KOPT-K1 (cell line): Measurements from ENCODE around the gene BST1.
A peak's percentile ranks its signal among the peaks of the same experiment; 100 is the strongest.
"Not testable (repeated sequence)": the region's sequence is repeated elsewhere in the genome, so short reads cannot be mapped to it uniquely, and the experiment has no call there.

Experiments
- H3K27ac ChIP-seq: fragments of 200-600 bp; sonication (generic); 2 replicates; pipeline ENCODE4 v1.5.1; 2016; ENCODE audit warnings: antibody characterized with exemption, mild to moderate bottlenecking, low read depth, low read length; ENCODE audit not compliant: poor library complexity, severe bottlenecking
- H3K36me3 ChIP-seq: fragments of 200-600 bp; sonication (generic); 2 replicates; pipeline ENCODE4 v1.5.1; 2017; ENCODE audit warnings: antibody characterized with exemption, mild to moderate bottlenecking, low read length, moderate library complexity; ENCODE audit not compliant: insufficient read depth
- H3K9me3 ChIP-seq: fragments of 200-600 bp; sonication (generic); 2 replicates; pipeline ENCODE4 v1.5.1; 2017; ENCODE audit warnings: antibody characterized with exemption, low read length, mild to moderate bottlenecking; ENCODE audit not compliant: insufficient read depth, poor library complexity, severe bottlenecking

BST1 gene

DNA sequence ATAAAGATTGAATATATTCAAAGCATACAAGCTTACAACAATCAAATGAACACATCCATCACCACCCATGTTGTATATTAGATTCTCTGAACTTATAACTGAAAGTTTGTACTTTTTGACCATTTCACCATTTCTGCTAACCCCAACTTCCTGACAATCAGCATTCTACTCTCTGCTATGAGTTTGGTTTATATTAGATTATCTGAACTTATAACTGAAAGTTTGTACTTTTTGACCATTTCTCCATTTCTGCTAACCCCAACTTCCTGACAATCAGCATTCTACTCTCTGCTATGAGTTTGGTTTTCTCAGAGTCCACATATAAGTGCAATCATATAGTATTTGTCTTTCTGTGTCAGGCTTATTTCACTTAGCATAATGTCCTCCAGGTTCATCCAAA, 59.6 kb downstream of the BST1 start:
- H3K27ac ChIP-seq, H3K9me3 ChIP-seq: not testable (repeated sequence)

GRCh38 chr4:15765391-15765790, 62.5 kb downstream of the BST1 start:
- H3K27ac ChIP-seq, result peak overlapping the region; percentile 86

More for the DNA sequence above, 59.6 kb downstream of the BST1 start:
- not testable (repeated sequence) for H3K36me3 ChIP-seq

DNA sequence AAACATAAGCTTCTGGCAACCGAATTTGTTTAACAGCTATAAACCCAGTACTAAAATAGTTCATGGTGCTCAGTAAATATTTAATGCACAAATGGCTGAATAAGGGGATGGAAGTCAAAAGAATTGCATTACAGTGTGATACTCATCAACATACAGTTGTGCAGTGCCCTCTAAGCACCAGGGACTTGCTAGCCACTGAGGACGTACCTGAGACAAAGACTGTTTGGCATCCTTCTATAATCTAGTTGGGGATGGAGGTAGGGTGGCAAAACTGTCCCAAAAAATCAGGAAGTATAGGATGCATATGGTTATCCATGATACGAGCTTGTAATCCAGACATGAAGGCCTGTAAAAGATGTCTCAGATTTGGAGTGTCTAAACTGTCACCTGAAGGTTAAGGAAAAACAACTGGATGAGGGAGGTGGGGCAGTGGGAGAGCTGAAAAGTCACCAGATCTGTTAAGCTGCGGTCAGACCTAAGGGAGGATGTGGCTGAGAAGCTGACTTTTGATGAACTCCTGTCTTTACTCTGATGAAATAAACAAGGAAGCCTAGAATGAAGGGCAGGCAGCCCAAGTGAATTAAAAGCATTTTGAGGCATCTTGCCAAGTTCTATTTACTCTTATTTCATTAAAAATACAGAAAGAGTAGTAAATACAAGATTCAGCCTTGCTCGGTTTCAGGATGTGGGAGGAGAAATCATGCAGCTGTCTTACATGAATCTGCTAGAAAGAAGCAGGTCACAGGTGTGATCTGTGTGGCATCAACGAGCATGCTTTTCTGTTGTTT, 63.2 kb downstream of the BST1 start:
- H3K27ac ChIP-seq, result peak overlapping the region; percentile 86
- no peaks in the 10 kb centered on the region for H3K36me3 ChIP-seq
- H3K9me3 ChIP-seq, result no peaks in the 10 kb centered on the region

More at GRCh38 chr4:15765391-15765790, 62.5 kb downstream of the BST1 start:
- Histone ChIP-seq H3K9me3 (no peaks in the 10 kb centered on the region), H3K36me3 (no peaks in the 10 kb centered on the region)

DNA sequence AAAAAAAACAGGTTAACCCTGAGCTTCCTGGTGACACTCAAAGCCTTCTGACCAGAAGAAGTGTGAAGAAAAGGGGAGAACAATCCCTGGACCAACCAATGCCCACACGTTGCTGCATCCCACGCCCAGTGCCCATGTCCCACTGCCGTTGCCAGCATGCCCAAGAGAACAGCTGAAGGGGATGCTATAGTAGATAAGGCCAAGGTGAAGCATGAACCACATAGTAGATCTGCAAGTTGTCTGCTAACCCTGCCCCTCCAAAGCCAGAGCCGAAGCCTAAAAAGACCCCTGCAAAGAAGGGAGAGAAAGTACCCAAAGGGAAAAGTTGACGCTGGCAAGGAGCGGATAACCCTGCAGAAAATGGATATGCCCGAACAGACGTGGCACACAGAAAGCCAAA, 64.0 kb downstream of the BST1 start:
- Histone ChIP-seq H3K27ac (peak overlapping the region; percentile 86), H3K9me3 (no peaks in the 10 kb centered on the region), H3K36me3 (no peaks in the 10 kb centered on the region)

DNA sequence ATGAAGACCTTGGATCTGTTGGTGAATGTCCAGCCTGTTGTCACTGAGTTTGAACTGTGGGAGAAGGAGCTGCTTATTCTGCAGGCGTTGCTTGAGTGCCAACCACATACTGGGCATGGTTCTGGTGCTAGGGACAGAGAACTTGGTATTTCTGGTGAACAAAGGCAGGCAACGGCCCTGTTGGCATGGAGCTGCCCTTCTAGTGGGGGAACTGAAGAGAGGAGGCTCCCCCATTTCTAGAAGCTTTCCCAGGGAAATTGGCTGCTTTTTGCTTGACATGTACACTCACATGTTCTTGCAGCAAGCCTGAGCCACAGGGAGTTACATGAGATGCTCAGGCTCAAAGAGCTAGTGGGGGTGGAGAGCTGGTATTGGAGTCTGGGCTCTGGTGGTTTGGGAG, 66.3 kb downstream of the BST1 start:
- H3K27ac ChIP-seq, result peak overlapping the region; percentile 10
- no peaks in the 10 kb centered on the region for H3K36me3 ChIP-seq
- no peaks in the 10 kb centered on the region for H3K9me3 ChIP-seq

- Histone ChIP-seq H3K9me3 (no peaks in the 10 kb centered on the region), H3K36me3 (no peaks in the 10 kb centered on the region), H3K27ac (peak overlapping the region; percentile 65)
These were observed 68.6 kb downstream of the BST1 start for GRCh38 chr4:15771216-15772058.

- no peak overlapping the region for H3K27ac ChIP-seq
- H3K9me3 ChIP-seq, result no peaks in the 10 kb centered on the region
- H3K36me3 ChIP-seq, result no peaks in the 10 kb centered on the region
These were observed 71.2 kb downstream of the BST1 start for GRCh38 chr4:15774020-15774420.

DNA sequence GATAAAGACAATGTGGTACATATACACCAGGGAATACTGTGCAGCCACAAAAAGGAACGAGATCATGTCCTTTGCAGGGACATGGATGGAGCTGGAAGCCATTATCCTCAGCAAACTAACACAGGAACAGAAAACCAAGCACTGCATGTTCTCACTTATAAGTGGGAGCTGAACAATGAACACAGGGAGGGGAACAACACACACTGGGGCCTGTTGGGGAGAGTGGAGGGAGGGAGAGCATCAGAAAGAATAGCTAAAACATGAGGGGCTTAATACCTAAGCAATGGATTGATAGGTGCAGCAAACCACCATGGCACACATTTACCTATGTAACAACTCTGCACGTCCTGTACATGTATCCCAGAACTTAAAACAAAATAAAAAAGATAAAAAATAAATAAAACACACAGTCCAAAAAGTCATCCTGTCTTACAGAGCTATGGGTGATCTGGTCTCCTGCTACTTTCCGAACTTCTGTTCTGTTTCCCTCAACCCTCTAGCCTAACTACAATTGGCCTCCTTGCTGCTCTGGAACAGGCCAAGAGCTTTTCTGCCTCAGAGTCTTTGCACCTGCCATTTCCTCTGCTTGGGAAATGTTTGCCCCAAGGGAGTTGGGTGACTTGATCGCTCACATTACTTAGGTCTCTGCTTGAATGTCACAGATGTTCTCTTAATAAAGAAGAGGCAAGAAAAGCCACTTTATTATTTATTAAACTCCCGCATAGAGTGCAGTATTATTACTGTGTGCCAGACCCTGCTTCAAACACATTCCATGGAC, 74.2 kb downstream of the BST1 start:
- H3K9me3 ChIP-seq, result no peaks in the 10 kb centered on the region
- H3K36me3 ChIP-seq, result peaks cover 15% of the 10 kb centered on the region
- peak overlapping the region; percentile 75 for H3K27ac ChIP-seq

GRCh38 chr4:15777697-15778288, 74.9 kb downstream of the BST1 start:
- Histone ChIP-seq H3K9me3 (no peaks in the 10 kb centered on the region), H3K36me3 (peaks cover 21% of the 10 kb centered on the region), H3K27ac (peak overlapping the region; percentile 75)

DNA sequence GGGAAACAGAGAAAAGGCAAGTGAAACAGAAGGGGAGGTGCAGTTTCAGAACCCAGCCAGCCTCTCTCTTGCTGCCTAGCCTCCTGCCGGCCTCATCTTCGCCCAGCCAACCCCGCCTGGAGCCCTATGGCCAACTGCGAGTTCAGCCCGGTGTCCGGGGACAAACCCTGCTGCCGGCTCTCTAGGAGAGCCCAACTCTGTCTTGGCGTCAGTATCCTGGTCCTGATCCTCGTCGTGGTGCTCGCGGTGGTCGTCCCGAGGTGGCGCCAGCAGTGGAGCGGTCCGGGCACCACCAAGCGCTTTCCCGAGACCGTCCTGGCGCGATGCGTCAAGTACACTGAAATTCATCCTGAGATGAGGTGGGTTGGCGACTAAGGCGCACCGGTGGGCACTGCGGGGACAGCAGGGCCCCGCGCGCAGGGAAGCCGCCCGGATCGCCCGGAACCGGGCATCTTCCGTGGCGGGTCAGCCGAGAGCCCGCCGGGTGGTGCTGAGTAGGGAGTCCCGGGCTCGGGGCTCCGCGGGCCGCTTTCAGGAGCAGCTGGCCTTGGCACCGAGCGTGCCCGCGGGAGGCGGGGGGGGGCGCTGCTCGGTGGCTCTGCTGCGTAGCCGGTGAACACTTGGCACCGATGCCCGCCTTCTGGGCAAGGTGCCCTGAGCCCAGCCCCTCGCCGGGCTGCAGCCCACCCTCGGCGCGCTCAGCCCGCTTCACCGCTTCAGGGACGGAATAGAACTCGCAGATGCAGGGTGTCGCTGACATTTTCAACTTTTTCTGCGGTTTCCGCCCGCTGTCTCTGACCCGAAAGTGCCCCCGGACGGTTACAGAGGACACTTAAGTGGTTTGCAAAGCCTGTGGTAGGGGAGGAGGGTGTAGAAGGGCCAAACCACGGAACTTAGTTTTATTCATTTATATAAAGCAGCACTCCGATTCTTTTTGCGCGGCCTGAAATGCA, 75.7 kb downstream of the BST1 start, which contains the start of gene CD38:
Gene CD38 (plus strand): TSS at position 40 of the 953 bp plus-strand sequence. CDS start 87 bp downstream, at position 127.
- Histone ChIP-seq H3K36me3 (peaks cover 28% of the 10 kb centered on the region), H3K27ac (peak within 1 kb of the TSS; percentile 75), H3K9me3 (no peaks in the 10 kb centered on the region)

GRCh38 chr4:15779306-15779705, 76.4 kb downstream of the BST1 start:
- Histone ChIP-seq H3K36me3 (peaks cover 36% of the 10 kb centered on the region), H3K9me3 (no peaks in the 10 kb centered on the region), H3K27ac (peak overlapping the region; percentile 75)

DNA sequence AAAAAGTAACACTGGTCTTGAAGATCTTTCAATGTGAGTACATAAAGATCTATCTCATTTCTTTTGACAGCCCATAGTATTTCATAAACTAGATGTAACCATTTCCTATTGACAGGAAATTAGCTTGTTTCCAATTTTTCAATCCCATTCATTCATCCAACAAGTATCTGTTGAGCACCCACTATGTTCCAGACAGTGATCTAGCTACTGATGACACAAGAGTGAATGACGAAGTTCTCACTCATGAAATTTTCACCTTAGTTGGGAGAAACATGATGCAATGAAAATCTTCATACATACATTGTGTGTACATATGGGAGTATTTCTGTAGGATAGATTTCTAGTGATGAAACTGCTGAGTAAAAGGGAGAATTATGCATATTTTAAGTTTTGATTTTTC, 76.9 kb downstream of the BST1 start:
- Histone ChIP-seq H3K36me3 (peaks cover 41% of the 10 kb centered on the region), H3K9me3 (no peaks in the 10 kb centered on the region), H3K27ac (peak overlapping the region; percentile 75)

DNA sequence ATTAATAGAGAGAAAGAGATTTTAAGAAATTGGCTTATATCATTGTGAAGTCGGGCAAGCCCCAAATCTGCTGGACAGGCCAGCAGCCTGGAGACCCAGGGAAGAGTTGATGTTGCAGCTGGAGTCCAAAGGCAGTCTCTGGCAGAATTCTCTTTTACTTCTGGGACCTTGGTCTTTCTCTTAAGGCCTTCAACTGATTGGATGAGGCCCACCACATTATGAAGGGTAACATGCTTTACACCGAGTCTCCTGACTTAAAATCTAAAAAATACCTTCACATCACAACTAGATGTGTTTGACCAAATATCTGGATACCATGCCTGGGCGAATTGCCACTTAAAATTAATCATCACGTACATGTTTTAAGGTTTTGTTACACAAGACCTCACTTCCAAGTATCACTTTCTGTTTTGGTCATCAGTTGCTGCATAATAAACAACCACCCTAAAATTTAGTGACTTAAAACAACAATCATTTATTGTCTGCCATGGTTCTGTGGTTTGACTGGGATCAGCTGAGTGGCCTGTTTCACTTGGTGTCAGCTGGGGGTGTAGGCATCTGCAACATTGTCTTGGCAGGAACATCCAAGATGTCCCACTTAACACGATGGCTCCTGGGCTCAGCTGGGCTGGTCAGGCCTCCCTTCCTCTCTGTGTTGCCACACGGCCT, 78.7 kb downstream of the BST1 start:
- Histone ChIP-seq H3K36me3 (peaks cover 57% of the 10 kb centered on the region), H3K27ac (no peak overlapping the region), H3K9me3 (peaks cover 5% of the 10 kb centered on the region)
